NCI-H2029 (cell line): ENCODE measurements around the gene LAMC1.
A peak's percentile ranks its signal among the peaks of the same experiment; 100 is the strongest.

Source experiments
- DNase-seq: peaks from one replicate; lab custom pipeline; 2025; lab: John Stamatoyannopoulos, UW

LAMC1 gene

DNA sequence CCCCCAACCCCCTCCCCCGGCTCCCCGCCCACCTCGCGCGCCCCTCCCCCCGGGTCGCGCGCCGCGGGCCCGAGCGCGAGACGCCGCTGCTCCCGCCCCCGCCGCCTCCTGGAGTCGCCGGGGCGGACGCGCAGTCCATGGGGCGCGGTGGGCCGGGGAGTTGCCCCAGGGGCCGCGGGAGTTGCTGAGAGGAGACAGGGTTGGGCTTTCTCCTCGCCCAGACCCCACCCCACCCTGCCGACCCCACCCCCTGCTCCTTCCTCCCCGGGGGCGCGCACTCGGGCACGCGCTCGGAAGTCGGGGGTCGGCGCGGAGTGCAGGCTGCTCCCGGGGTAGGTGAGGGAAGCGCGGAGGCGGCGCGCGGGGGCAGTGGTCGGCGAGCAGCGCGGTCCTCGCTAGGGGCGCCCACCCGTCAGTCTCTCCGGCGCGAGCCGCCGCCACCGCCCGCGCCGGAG, at the start of gene LAMC1:
TSS of gene LAMC1 (plus strand) at position 275 of the 455 bp plus-strand sequence. CDS start 297 bp downstream, outside the sequence.
- DNase-seq, result no peak

DNA sequence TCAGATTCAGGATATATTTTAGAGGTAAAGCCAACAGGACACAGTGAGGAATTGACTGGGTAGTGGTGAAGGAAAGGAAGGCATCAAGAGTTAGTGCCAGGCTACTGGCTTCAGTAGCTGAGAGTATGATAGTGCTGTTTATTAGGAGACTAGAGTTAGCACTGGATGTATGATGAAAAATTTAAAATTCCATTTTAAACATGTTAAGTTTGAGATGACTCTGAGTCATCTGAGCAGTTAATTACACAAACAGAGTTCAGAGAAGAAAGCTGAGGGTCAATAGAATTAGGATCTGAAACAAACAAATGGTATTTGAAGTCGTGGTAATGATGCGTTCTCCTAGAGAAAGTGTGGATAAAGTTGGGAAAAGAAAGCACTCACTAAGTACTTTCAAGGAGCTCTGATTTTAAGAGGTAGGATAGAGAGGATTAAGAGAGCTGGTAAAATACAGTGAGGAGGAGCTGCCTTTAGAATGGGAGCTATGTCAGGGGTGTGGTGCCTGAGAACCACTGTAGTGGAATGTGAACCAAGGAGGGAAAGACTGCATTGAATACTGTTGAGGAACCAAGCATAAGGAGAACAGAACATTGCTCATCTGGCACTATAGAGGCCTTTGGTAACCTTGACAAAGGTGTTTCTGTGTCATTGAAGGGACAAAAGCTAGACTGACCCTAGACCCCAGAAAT, 48.6 kb upstream of the LAMC1 start:
- no peak for DNase-seq

- no peak for DNase-seq
These were observed 45.7 kb upstream of the LAMC1 start for GRCh38 chr1:182977480-182977879.

- DNase-seq, result no peak
These were observed 44.9 kb upstream of the LAMC1 start for GRCh38 chr1:182978151-182978853.

DNA sequence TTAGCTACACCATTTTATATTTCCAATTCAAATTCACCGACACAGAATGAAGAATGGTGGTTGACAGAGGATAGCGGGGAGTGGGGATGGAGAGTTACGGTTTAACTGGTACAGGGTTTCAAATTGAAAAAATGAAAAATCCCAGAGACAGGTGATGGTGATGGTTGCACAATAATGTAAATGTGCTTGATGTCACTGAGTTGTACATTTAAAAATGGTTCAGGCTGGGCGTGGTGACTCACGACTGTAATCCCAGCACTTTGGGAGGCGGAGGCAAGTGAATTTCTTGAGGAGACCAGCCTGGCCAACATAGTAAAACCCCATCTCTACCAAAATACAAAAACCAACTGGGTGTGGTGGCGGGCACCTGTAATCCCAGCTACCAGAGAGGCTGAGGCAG, 39.1 kb upstream of the LAMC1 start:
- no peak for DNase-seq

DNA sequence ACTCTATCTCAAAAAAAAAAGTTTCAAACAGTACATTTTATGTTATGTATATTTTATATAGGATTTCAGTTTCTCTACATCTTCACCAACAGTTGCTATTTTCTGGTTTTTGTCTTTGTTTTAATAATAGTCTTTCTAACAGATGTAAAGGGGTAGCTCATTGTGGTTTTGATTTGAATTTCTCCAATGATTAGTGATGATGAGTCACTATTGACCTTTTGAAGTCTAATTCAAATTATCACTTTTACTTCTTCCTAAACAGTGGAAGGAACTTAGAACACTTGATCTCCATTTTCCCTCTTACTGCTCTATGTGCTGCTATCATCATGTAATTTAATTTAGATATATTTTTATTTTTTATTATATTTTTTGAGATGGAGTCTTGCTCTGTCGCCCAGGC, 38.6 kb upstream of the LAMC1 start:
- DNase-seq, result no peak

DNA sequence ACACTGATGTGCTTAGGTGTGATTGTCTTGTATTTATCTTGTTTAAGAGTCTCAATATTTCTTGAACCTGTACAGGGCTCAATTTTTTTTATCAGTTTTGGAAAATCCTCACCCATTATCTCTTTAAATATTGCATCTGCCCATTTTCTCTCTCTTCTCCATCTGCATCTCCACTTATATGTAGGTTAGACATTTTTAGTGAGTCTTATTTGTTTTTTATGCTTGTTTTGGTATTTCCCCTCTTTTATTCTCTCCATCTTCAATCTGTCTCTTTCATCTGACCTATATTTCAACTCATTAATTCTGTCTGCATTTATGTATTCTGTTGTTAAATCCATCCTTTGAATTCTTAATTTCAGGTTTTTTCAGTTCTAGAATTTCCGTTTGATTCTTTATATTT, 37.3 kb upstream of the LAMC1 start:
- no peak for DNase-seq

GRCh38 chr1:182990413-182991144, 32.6 kb upstream of the LAMC1 start:
- DNase-seq, result no peak

DNA sequence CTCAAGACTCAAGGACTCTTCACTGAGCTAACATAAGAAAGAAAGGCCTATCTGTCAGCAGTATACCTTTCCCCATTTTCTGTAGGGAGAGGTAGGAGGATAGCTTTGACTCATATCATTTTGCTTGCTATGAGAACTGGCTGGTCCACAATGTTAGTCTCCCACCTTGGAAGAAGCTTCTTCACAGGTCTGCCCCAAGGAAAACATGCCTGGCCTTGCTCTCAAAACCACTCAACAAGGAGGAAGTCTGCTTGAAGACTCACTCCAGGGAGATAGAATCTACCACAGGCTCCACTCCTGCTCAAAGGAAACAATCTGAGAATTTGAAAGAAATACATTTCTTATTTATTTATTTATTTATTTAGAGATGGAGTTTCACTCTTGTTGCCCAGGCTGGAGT, 29.5 kb upstream of the LAMC1 start:
- DNase-seq, result no peak

DNA sequence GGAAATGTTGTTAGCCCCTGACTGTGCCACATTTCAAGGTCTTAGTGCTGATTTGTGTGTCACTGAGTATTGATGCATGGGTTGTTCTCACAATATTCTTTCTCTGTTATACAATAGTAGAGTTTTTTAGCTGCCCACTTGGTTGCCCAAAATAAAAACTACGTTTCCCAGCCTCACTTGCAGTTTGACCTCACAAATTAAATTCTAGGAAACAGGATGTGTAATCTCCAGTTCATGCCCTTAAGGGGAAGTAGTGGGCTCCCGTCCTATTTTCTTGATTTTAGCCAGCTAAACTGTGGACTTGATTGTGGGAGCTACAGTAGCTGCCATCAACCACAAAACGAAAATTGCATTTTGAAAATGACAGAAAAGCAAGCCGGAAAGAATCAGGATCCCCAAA, 27.3 kb upstream of the LAMC1 start:
- no peak for DNase-seq

DNA sequence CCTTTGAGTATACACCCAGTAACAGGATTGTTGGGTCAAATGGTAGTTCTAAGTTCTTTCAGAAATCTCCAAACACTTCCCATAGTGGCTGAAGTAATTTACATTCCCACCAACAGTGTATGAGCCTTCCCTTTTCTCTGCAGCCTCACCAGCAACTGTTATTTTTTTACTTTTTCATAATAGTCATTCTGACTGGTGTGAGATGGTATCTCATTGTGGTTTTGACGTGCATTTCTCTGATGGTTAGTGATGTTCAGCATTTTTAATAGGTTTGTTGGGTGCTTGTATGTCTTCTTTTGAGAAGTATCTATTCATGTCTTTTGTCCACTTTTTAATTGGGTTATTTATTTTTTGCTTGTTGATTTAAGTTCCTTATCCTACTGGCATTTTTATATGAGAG, 26.4 kb upstream of the LAMC1 start:
- no peak for DNase-seq

GRCh38 chr1:182998482-182998881, 24.7 kb upstream of the LAMC1 start:
- DNase-seq, result no peak

GRCh38 chr1:183000167-183000962, 22.9 kb upstream of the LAMC1 start:
- no peak for DNase-seq

- DNase-seq, result no peak
These were observed 21.0 kb upstream of the LAMC1 start for GRCh38 chr1:183002267-183002666.

DNA sequence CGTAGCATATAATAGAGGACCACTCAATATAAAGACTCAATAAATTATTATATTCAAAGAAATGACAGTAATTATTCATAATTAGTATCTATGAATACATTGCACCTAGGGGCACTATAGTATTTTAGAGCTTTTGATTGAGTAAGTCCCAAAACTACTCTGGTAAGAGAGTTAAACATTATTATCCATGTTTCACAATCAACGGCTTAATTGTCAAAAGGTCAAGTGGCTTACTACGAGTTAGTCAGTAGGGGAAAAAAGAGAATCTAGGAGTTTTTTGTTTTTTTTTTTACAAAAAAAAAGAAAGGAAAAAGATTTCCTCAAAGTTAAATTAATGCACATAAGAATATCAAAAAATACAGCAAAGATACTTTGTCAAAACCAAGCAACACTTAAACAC, 20.4 kb upstream of the LAMC1 start:
- DNase-seq, result no peak

- no peak for DNase-seq
These were observed 20.0 kb upstream of the LAMC1 start for GRCh38 chr1:183003203-183003602.

GRCh38 chr1:183004141-183004540, 19.1 kb upstream of the LAMC1 start:
- DNase-seq, result no peak

- DNase-seq, result no peak
These were observed 11.4 kb upstream of the LAMC1 start for GRCh38 chr1:183011859-183012258.

DNA sequence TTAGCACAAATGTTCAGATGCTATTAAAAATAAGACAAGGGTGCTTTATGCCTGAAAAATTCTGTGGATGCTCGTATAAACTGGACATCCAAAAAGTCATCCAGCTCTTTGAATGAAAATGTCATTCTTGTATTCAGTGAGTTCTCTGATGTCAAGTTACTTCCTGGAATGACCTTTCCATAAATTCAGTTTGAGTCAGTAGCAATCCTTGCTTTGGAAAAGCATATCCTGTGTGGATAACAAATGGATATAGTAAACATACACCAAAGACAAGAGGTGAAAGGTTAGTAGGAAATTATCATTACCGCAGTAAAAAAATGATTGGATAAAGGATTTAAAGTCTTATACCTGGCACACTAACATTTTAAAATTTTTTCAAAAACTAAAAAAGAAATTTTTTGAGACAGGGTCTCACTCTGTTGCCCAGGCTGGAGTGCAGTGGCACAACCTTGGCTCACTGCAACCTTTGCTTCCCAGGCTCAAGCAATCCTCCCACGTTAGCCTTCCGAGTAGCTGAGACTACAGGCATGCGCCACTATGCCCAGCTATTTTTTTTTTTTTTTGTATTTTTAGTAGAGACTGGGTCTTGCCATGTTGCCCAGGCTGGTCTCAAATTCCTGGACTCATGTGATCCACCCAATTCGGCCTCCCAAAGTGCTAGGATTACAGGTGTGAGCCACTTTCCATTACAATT, 10.8 kb upstream of the LAMC1 start:
- DNase-seq, result no peak

GRCh38 chr1:183019139-183019740, 4.0 kb upstream of the LAMC1 start:
- peak; percentile 62 for DNase-seq

DNA sequence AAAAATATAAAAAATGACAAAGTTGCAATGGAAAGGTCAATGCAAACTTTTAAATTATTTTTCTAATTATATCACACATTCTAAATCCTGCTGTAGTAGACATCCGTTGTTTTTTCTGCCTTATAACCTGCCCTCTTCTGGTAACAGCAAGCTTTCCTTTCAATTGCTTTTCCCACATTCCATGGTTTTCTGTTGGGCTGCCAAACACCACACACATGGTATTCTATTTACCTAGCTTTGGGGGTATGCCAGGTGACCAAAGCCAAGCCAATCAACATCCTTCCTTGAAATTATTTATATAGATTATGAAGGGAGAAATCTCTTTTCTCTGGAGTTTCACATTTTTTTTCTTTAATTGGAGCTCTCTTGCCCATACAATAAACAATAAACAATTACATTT, 3.4 kb upstream of the LAMC1 start:
- peak; percentile 72 for DNase-seq
